ENCODE measurements around the gene DUSP21. TPM values are rescaled to one million over a fixed set of nuclear protein-coding genes. Genes with fewer than 3 reads are reported as not detected.
"Not testable (repeated sequence)": the region's sequence is repeated elsewhere in the genome, so short reads cannot be mapped to it uniquely, and the experiment has no call there.

The DUSP21 gene
- polyA plus RNA-seq, 4 donors = not detected

GRCh38 chrX:44875185-44875489 is 31.3 kb downstream of the DUSP21 start:
- no peak for DNase-seq (ENCODE audit: low read depth in 4 of 4, low spot score in 3 of 4)

DNA sequence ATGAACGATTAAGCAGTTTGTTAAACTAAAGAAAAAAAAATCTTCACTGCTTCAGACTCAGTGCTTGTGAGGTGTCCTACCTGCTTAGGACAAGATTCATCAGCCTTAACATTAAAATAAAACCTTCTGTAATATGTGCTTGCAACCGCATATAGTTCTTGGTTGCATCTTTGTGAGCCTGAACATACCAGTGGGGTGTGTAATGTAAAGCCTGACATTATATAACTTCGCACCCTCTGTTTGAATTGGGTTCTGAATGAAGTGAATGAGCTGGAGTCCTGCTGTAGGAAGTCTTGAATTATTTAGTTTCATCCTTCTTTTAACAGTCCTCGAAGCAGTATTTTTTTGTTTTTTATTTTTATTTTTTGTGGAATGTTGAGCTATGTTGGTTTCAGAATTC is 32.3 kb downstream of the DUSP21 start:
- DNase-seq (ENCODE audit: low read depth in 4 of 4, low spot score in 3 of 4) = no peak

- no peak for DNase-seq (ENCODE audit: low read depth in 4 of 4, low spot score in 3 of 4)
Measured at GRCh38 chrX:44876767-44877166, 32.9 kb downstream of the DUSP21 start.

DNA sequence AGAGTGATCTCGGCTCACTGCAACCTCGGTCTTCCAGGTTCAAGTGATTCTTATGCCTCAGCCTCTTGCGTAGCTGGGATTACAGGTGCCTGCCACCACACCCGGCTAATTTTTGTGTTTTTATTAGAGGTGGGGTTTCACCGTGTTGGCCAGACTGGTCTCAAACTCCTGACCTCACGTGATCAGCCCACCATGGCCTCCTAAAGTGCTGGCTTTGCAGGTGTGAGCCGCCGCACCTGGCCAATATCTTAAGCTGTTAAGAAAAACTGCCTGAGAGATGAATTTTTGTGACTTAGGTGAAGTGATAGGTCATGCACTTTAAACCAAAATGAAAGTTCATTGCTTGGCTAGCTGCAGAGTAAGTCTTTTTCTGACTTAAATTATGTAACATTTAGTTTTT is 35.0 kb downstream of the DUSP21 start:
- no peak for DNase-seq (ENCODE audit: low read depth in 4 of 4, low spot score in 3 of 4)

- DNase-seq (ENCODE audit: low read depth in 4 of 4, low spot score in 3 of 4) = no peak
Measured at GRCh38 chrX:44881549-44881948, 37.7 kb downstream of the DUSP21 start.

DNA sequence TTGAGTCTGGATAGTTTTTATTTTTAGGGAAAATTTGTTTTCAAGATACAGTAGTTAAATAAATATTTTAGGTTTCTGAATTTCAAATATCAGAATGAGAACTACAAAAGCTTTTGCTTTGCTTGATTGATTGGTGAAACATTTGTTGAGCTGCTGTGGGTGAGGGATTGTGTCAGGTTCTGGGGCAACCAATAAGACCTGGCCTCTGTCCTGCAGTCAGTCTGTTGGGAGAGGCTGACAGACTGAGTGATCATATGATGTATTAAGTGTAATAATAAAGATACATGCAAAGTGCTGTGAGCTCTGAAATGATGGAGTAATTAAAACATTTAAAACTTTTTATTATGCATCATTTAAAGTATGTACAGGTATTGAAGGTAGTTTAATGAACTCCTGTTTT is 38.8 kb downstream of the DUSP21 start:
- no peak for DNase-seq (ENCODE audit: low read depth in 4 of 4, low spot score in 3 of 4)

DNA sequence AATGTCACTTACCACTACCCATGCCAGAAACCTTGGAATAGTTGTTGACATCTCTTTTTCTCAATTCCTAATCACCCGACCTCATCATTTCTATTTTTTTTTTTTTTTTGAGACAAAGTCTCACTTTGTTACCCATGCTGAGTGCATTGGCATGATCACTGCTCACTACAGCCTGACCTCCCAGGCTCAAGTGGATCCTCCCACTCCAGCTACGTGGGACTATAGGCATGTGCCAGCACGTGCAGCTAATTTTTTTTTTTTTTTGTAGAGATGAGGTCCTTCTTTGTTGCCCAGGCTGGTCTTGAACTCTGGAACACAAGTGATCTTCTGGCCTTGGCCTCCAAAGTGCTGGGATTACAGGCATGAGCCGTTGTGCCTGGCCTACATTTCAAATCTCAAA is 41.1 kb downstream of the DUSP21 start:
- DNase-seq (ENCODE audit: low read depth in 4 of 4, low spot score in 3 of 4) = no peak

DNA sequence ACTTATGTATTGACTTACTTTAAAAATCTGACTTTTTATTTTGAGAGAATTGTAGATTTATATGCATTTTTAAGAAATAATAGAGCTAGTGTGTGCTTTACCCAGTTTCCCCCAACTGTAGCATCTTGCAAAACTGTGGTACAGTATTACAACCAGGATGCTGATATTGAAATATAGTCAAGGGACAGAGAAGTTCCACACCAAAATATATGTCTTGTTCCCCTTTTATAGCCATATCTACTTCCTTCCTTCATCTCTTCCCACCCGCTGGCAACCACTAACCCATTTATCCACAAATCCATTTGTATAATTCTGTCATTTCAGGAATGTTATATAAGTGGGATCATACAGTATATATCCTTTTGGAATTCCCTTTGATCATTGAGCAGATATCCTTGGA is 46.0 kb downstream of the DUSP21 start:
- no peak for DNase-seq (ENCODE audit: low read depth in 4 of 4, low spot score in 3 of 4)

- no peak for DNase-seq (ENCODE audit: low read depth in 4 of 4, low spot score in 3 of 4)
Measured at GRCh38 chrX:44890247-44890646, 46.4 kb downstream of the DUSP21 start.

DNA sequence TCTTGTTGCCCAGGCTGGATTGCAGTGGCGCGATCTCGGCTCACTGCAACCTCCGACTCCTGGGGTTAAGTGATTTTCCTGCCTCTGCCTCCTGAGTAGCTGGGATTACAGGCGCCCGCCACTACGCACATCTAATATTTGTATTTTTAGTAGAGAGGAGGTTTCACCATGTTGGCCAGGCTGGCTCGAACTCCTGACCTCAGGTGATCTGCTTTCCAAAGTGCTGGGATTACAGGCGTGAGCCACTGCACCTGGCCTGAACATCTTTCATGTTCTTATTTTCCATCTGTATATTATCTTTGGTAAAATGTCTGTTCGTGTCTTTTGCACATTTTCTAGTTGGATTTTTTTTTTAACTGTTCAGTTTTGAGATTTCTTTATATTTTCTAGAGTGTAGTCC is 46.9 kb downstream of the DUSP21 start:
- DNase-seq (ENCODE audit: low read depth in 4 of 4, low spot score in 3 of 4) = not testable (repeated sequence)

GRCh38 chrX:44891642-44892041 is 47.8 kb downstream of the DUSP21 start:
- DNase-seq (ENCODE audit: low read depth in 4 of 4, low spot score in 3 of 4) = no peak

Other genes with a start within 250 kb of the DUSP21 start
- 10 to 100 TPM; 25.7 to 31.5 (median 29.5) TPM for gene KDM6A, start 29.2 kb downstream of the DUSP21 start, polyA plus RNA-seq (ENCODE audit: insufficient read length in 4 of 4)